HEK293 (cell line): ENCODE results near the gene APRT.

Experiments
- GLIS2 ChIP-seq: fragments of 450-650 bp; formaldehyde crosslinking; IDR thresholded peaks from 2 replicates; pipeline ENCODE4 v1.5.1; 2016; ENCODE audit warnings: missing biosample characterization, missing genetic modification characterization
- HOXD13 ChIP-seq: sonication (generic); formaldehyde crosslinking; IDR thresholded peaks from 2 replicates; pipeline ENCODE4 v1.8.0; 2022; ENCODE audit warnings: missing genetic modification reagents, borderline replicate concordance
- KLF1 ChIP-seq: fragments of 450-650 bp; formaldehyde crosslinking; IDR thresholded peaks from 2 replicates; pipeline ENCODE4 v1.5.1; 2016; ENCODE audit warnings: missing biosample characterization, missing genetic modification characterization
- KLF10 ChIP-seq: fragments of 450-650 bp; IDR thresholded peaks from 2 replicates; pipeline ENCODE4 v1.5.1; 2018; ENCODE audit warnings: missing biosample characterization, mild to moderate bottlenecking, missing genetic modification characterization
- KLF9 ChIP-seq: fragments of 450-650 bp; formaldehyde crosslinking; IDR thresholded peaks from 2 replicates; pipeline ENCODE4 v1.5.1; 2016; ENCODE audit warnings: missing biosample characterization, missing genetic modification characterization, low read depth
- MEIS1 ChIP-seq: sonication (generic); formaldehyde crosslinking; IDR thresholded peaks from 2 replicates; pipeline ENCODE4 v1.8.1; 2022; ENCODE audit warnings: missing genetic modification reagents, mild to moderate bottlenecking, borderline replicate concordance
- MYNN ChIP-seq: fragments of 450-650 bp; formaldehyde crosslinking; IDR thresholded peaks from 2 replicates; pipeline ENCODE4 v1.5.1; 2016; ENCODE audit warnings: missing biosample characterization, missing genetic modification characterization, borderline replicate concordance
- OSR2 ChIP-seq: fragments of 450-650 bp; formaldehyde crosslinking; IDR thresholded peaks from 2 replicates; pipeline ENCODE4 v1.5.1; 2016; ENCODE audit warnings: missing biosample characterization, missing genetic modification characterization
- SETDB1 ChIP-seq: IDR thresholded peaks from one replicate; pipeline ENCODE4 v1.6.1; 2017; ENCODE audit warnings: mild to moderate bottlenecking, low read length, moderate library complexity, mixed read lengths; ENCODE audit not compliant: insufficient read length
- ZBTB8A ChIP-seq: fragments of 450-650 bp; formaldehyde crosslinking; IDR thresholded peaks from 2 replicates; pipeline ENCODE4 v1.5.1; 2016; ENCODE audit warnings: missing biosample characterization, missing genetic modification characterization
- ZEB2 ChIP-seq: fragments of 450-650 bp; formaldehyde crosslinking; IDR thresholded peaks from 2 replicates; pipeline ENCODE4 v1.5.1; 2016; ENCODE audit warnings: missing biosample characterization, missing genetic modification characterization
- ZFP37 ChIP-seq: fragments of 450-650 bp; formaldehyde crosslinking; IDR thresholded peaks from 2 replicates; pipeline ENCODE4 v1.5.1; 2016; ENCODE audit warnings: missing biosample characterization, missing genetic modification characterization
- ZFP69B ChIP-seq: fragments of 450-650 bp; formaldehyde crosslinking; IDR thresholded peaks from 2 replicates; pipeline ENCODE4 v1.5.1; 2016; ENCODE audit warnings: missing biosample characterization, missing genetic modification characterization
- ZNF121 ChIP-seq: fragments of 450-650 bp; formaldehyde crosslinking; IDR thresholded peaks from 2 replicates; pipeline ENCODE4 v1.5.1; 2016; ENCODE audit warnings: missing biosample characterization, missing genetic modification characterization
- ZNF138 ChIP-seq: fragments of 450-650 bp; formaldehyde crosslinking; IDR thresholded peaks from 2 replicates; pipeline ENCODE4 v1.5.1; 2016; ENCODE audit warnings: missing biosample characterization, missing genetic modification characterization, borderline replicate concordance
- ZNF148 ChIP-seq: fragments of 450-650 bp; formaldehyde crosslinking; IDR thresholded peaks from 2 replicates; pipeline ENCODE4 v1.5.0; 2017; ENCODE audit warnings: missing biosample characterization, missing genetic modification characterization, borderline replicate concordance
- ZNF18 ChIP-seq: fragments of 450-650 bp; formaldehyde crosslinking; IDR thresholded peaks from 2 replicates; pipeline ENCODE4 v1.5.1; 2016; ENCODE audit warnings: missing biosample characterization, missing genetic modification characterization
- ZNF184 ChIP-seq: fragments of 450-650 bp; IDR thresholded peaks from 2 replicates; pipeline ENCODE4 v1.5.1; 2018; ENCODE audit warnings: missing biosample characterization, mild to moderate bottlenecking, missing genetic modification characterization
- ZNF223 ChIP-seq: fragments of 450-650 bp; formaldehyde crosslinking; IDR thresholded peaks from 2 replicates; pipeline ENCODE4 v1.5.1; 2016; ENCODE audit warnings: missing biosample characterization, missing genetic modification characterization
- ZNF24 ChIP-seq: fragments of 450-650 bp; formaldehyde crosslinking; IDR thresholded peaks from 2 replicates; pipeline ENCODE4 v1.5.1; 2016; ENCODE audit warnings: missing biosample characterization, missing genetic modification characterization
- ZNF26 ChIP-seq: fragments of 450-650 bp; formaldehyde crosslinking; IDR thresholded peaks from 2 replicates; pipeline ENCODE4 v1.5.1; 2016; ENCODE audit warnings: missing biosample characterization, missing genetic modification characterization
- ZNF302 ChIP-seq: fragments of 450-650 bp; formaldehyde crosslinking; IDR thresholded peaks from 2 replicates; pipeline ENCODE4 v1.5.1; 2016; ENCODE audit warnings: missing biosample characterization, missing genetic modification characterization, low read depth
- ZNF341 ChIP-seq: fragments of 450-650 bp; formaldehyde crosslinking; IDR thresholded peaks from 2 replicates; pipeline ENCODE4; 2016; ENCODE audit warnings: low read depth, missing biosample characterization, missing genetic modification characterization
- ZNF560 ChIP-seq: fragments of 450-650 bp; formaldehyde crosslinking; IDR thresholded peaks from 2 replicates; pipeline ENCODE4 v1.5.1; 2017; ENCODE audit warnings: missing biosample characterization, missing genetic modification characterization, borderline replicate concordance
- ZNF629 ChIP-seq: fragments of 450-650 bp; formaldehyde crosslinking; IDR thresholded peaks from 2 replicates; pipeline ENCODE4 v1.5.1; 2017; ENCODE audit warnings: missing biosample characterization, missing genetic modification characterization
- ZNF664 ChIP-seq: fragments of 450-650 bp; formaldehyde crosslinking; IDR thresholded peaks from 2 replicates; pipeline ENCODE4 v1.5.1; 2016; ENCODE audit warnings: missing biosample characterization, missing genetic modification characterization
- ZNF670 ChIP-seq: fragments of 450-650 bp; formaldehyde crosslinking; IDR thresholded peaks from 2 replicates; pipeline ENCODE4 v1.5.1; 2016; ENCODE audit warnings: missing biosample characterization, missing genetic modification characterization, low read depth
- ZSCAN30 ChIP-seq: fragments of 450-650 bp; IDR thresholded peaks from 2 replicates; pipeline ENCODE4 v1.5.1; 2018; ENCODE audit warnings: missing biosample characterization, mild to moderate bottlenecking, missing genetic modification characterization, moderate library complexity
- TF ChIP-seq, protein P1 (sequence below): fragments of 450-650 bp; formaldehyde crosslinking; IDR thresholded peaks from 2 replicates; pipeline ENCODE4 v1.5.1; 2016; ENCODE audit warnings: missing biosample characterization, missing genetic modification characterization
- TF ChIP-seq, protein P2 (sequence below): fragments of 450-650 bp; formaldehyde crosslinking; IDR thresholded peaks from 2 replicates; pipeline ENCODE4 v1.5.1; 2016; ENCODE audit warnings: missing biosample characterization, missing genetic modification characterization

APRT gene

GRCh38 chr16:88804552-88805339, 7.0 kb downstream of the APRT start (continued):
- TF ChIP-seq ZNF26 (tag by site-specific recombination), result no peak
- no peak for TF ChIP-seq ZNF148 (tag by site-specific recombination)
- TF ChIP-seq GLIS2 (tag by site-specific recombination), result peak; percentile 67; the same call in 1 of the 2 replicates
- no peak for TF ChIP-seq ZNF560 (tag by site-specific recombination)
- no peak for TF ChIP-seq ZNF223
- TF ChIP-seq ZFP37 (tag by site-specific recombination), result no peak
- TF ChIP-seq ZEB2, result no peak
- TF ChIP-seq ZNF18 (tag by site-specific recombination), result no peak
- no peak for TF ChIP-seq ZNF184 (tag by site-specific recombination)
- TF ChIP-seq ZSCAN30, result peak; percentile 56; the same call in 1 of the 2 replicates
- no peak for TF ChIP-seq ZNF341
- TF ChIP-seq, protein P1, sequence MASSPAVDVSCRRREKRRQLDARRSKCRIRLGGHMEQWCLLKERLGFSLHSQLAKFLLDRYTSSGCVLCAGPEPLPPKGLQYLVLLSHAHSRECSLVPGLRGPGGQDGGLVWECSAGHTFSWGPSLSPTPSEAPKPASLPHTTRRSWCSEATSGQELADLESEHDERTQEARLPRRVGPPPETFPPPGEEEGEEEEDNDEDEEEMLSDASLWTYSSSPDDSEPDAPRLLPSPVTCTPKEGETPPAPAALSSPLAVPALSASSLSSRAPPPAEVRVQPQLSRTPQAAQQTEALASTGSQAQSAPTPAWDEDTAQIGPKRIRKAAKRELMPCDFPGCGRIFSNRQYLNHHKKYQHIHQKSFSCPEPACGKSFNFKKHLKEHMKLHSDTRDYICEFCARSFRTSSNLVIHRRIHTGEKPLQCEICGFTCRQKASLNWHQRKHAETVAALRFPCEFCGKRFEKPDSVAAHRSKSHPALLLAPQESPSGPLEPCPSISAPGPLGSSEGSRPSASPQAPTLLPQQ (tag by site-specific recombination), result no peak
- TF ChIP-seq ZNF670 (tag by site-specific recombination), result no peak
- no peak for TF ChIP-seq ZNF664 (tag by site-specific recombination)
- no peak for TF ChIP-seq OSR2 (tag by site-specific recombination)
- TF ChIP-seq SETDB1, result no peak
- peak; percentile 44; the same call in 1 of the 2 replicates for TF ChIP-seq KLF1 (tag by site-specific recombination)
- TF ChIP-seq MYNN (tag by site-specific recombination), result no peak
- peak; percentile 32; the same call in 1 of the 2 replicates for TF ChIP-seq ZBTB8A
- no peak for TF ChIP-seq HOXD13
- no peak for TF ChIP-seq ZNF121
- TF ChIP-seq, protein P2, sequence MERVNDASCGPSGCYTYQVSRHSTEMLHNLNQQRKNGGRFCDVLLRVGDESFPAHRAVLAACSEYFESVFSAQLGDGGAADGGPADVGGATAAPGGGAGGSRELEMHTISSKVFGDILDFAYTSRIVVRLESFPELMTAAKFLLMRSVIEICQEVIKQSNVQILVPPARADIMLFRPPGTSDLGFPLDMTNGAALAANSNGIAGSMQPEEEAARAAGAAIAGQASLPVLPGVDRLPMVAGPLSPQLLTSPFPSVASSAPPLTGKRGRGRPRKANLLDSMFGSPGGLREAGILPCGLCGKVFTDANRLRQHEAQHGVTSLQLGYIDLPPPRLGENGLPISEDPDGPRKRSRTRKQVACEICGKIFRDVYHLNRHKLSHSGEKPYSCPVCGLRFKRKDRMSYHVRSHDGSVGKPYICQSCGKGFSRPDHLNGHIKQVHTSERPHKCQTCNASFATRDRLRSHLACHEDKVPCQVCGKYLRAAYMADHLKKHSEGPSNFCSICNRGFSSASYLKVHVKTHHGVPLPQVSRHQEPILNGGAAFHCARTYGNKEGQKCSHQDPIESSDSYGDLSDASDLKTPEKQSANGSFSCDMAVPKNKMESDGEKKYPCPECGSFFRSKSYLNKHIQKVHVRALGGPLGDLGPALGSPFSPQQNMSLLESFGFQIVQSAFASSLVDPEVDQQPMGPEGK (tag by site-specific recombination), result 0 out of 2 replicates have a peak, but pooled peaks have one; percentile 31
- no peak for TF ChIP-seq KLF10 (tag by site-specific recombination)
- no peak for TF ChIP-seq ZNF24 (tag by site-specific recombination)
- 0 out of 2 replicates have a peak, but pooled peaks have one; percentile 58 for TF ChIP-seq KLF9 (tag by site-specific recombination)
- TF ChIP-seq ZNF302, result no peak
- TF ChIP-seq ZFP69B, result no peak
- TF ChIP-seq MEIS1 (CRISPR knock-in tag), result no peak
- TF ChIP-seq ZNF138 (tag by site-specific recombination), result no peak
- TF ChIP-seq ZNF629, result peak; percentile 31; the same call in 1 of the 2 replicates
